Activated B cell treated with CpG ODN at 0.5 μM for 24 hours (primary cell): ENCODE measurements around the gene SYPL1. TPM values are rescaled to one million over a fixed set of nuclear protein-coding genes. Genes with fewer than 3 reads are reported as not detected.

Experiments
- ATAC-seq: fragments of 200-7000 bp; cut with Tn5 transposase; one replicate; pipeline ENCODE4 v1.10.0; 2021; ENCODE audit warnings: low read depth, mild to moderate bottlenecking, moderate library complexity
- CTCF ChIA-PET: fragments of 350-600 bp; sonication (Branson Sonifier 250); formaldehyde crosslinking; loops from one replicate; lab custom pipeline; 2021; ENCODE audit warnings: antibody characterized with exemption; lab: Charles Lee
- POLR2A ChIA-PET: fragments of 350-600 bp; sonication (Branson Sonifier 250); formaldehyde crosslinking; loops from one replicate; lab custom pipeline; 2021; ENCODE audit warnings: antibody characterized with exemption; lab: Charles Lee
- DNase-seq: peaks from one replicate; pipeline ENCODE4 v3.0.0; 2022
- H3K27ac Mint-ChIP-seq: one replicate; pipeline ENCODE4 v1.8.0; 2020; ENCODE audit warnings: mixed read lengths
- H3K27me3 Mint-ChIP-seq: one replicate; pipeline ENCODE4 v1.8.0; 2021; ENCODE audit warnings: mixed read lengths
- H3K36me3 Mint-ChIP-seq: one replicate; pipeline ENCODE4 v1.8.0; 2021; ENCODE audit warnings: low read depth, mixed read lengths
- H3K4me1 Mint-ChIP-seq: one replicate; pipeline ENCODE4 v1.8.0; 2021; ENCODE audit warnings: mixed read lengths
- H3K4me3 Mint-ChIP-seq: one replicate; pipeline ENCODE4 v1.8.0; 2020; ENCODE audit warnings: mild to moderate bottlenecking, mixed read lengths
- H3K9me3 Mint-ChIP-seq: one replicate; pipeline ENCODE4 v1.8.0; 2020; ENCODE audit warnings: mixed read lengths
- intact Hi-C: fragments of 100-400 bp; cut with micrococcal nuclease; formaldehyde crosslinking; loops from one replicate; pipeline ENCODE4 v1.15.1; 2024
- total RNA-seq: library from RNA; stranded (reverse); gene quantifications from 2 replicates; pipeline ENCODE4 v1.2.3, GENCODE V29; 2022
- TF ChIP-seq, protein P1 (sequence below): fragments of 200-600 bp; IDR thresholded peaks from one replicate; pipeline ENCODE4 v1.8.0; 2022; ENCODE audit warnings: antibody characterized with exemption, mild to moderate bottlenecking

SYPL1 gene
- total RNA-seq, 1 donor from 2014 or later, result 116 TPM

DNA sequence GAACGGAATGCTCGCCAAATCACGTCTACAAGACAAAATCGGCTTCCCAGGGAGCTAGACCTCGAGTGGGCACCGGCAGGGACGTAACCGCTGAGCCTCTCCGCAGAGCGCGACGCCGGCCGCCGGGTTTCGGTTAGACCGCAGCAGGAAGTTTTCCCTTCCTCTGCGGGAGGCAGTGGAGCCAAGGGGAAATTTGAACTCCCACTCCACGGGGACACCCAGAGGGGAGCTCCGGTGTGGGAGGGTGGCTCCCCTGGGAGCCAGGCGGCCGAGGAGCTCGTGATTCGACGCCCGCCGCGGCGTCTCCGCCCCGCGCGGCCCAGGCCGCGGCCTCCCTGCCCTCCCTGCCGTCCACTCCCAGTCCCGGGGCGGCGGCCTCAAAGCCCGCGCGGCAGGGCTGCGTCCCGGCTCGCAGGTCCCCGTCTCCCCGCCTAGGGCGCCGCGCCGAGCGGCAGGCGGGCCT is 426 bp downstream of the SYPL1 start:
- POLR2A ChIA-PET, result interaction anchor here (0.6 to 13.5 kb wide), 36 partner anchors 8 to 1147 kb away, joined by 3 to 351 read pairs (median 6); partner anchors contain the start of genes NAMPT and RINT1
- H3K4me3 Mint-ChIP-seq, result peak overlapping the region; percentile 94
- H3K4me1 Mint-ChIP-seq, result peaks cover 79% of the 10 kb centered on the region
- H3K27ac Mint-ChIP-seq, result peak overlapping the region; percentile 97
- H3K9me3 Mint-ChIP-seq, result no peaks in the 10 kb centered on the region
- peaks cover 26% of the 10 kb centered on the region for H3K36me3 Mint-ChIP-seq
- ATAC-seq (peak; percentile 43), DNase-seq (no peak)
- TF ChIP-seq, protein P1, sequence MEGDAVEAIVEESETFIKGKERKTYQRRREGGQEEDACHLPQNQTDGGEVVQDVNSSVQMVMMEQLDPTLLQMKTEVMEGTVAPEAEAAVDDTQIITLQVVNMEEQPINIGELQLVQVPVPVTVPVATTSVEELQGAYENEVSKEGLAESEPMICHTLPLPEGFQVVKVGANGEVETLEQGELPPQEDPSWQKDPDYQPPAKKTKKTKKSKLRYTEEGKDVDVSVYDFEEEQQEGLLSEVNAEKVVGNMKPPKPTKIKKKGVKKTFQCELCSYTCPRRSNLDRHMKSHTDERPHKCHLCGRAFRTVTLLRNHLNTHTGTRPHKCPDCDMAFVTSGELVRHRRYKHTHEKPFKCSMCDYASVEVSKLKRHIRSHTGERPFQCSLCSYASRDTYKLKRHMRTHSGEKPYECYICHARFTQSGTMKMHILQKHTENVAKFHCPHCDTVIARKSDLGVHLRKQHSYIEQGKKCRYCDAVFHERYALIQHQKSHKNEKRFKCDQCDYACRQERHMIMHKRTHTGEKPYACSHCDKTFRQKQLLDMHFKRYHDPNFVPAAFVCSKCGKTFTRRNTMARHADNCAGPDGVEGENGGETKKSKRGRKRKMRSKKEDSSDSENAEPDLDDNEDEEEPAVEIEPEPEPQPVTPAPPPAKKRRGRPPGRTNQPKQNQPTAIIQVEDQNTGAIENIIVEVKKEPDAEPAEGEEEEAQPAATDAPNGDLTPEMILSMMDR, result no peak
- CTCF ChIA-PET, result interaction anchor here (1.0 to 7.6 kb wide), 9 partner anchors 9 to 54 kb away, joined by 3 to 59 read pairs (median 5); no protein-coding TSS in a partner anchor
- intact Hi-C loops, result loop anchor here (1.0 to 5.0 kb wide), 10 partner anchors 8 to 1099 kb away; partner anchors contain the start of genes KMT2E and NAMPT
- H3K27me3 Mint-ChIP-seq, result no peaks in the 10 kb centered on the region

DNA sequence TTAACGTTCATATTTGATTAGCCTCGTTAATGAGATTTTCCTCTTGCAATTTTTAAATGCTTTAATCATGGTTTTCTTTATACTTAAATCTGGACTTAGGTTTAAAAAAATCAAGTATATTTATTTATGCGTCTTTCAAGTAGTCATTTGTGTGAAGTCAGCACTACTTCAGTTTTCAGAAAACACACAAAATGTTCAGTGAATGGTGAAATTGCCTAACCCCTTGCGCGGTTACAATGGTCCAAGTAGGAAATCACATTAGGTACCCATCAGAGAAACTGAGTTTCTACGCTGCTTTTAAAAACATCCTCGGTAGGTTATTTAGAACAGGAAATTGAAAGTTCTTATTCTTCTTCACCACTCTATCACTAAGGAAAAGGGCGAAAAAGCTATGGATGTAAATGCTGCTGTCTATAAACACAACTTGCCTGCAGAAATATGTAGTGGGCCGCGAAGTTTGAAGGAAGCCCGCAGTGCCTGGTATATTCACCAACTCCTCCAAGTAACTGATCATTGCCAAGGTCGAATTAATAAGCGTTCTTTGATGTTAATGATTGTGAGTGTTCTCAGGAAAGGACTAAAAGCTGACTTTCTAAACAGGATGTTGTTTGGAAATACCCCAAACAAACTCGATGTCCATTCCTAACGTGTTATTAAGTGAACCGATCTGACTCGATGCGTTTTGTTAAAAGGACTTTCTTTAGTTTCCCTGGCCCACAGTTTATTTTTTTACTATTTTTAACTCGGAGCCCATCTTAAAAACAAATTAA is 1.0 kb downstream of the SYPL1 start:
- Mint-ChIP-seq H3K9me3 (no peaks in the 10 kb centered on the region), H3K4me3 (peak overlapping the region; percentile 88), H3K36me3 (peaks cover 31% of the 10 kb centered on the region), H3K27me3 (no peaks in the 10 kb centered on the region), H3K27ac (peak overlapping the region; percentile 92), H3K4me1 (peaks cover 78% of the 10 kb centered on the region)
- no peak for DNase-seq
- POLR2A ChIA-PET, result interaction anchor here (0.6 to 13.5 kb wide), 23 partner anchors 8 to 784 kb away, joined by 3 to 351 read pairs (median 9); partner anchors contain the start of genes NAMPT and RINT1
- intact Hi-C loops, result loop anchor here (1.0 to 5.0 kb wide), 4 partner anchors 8 to 1099 kb away; partner anchors contain the start of gene KMT2E
- TF ChIP-seq, protein P1, result no peak
- no peak for ATAC-seq
- CTCF ChIA-PET, result interaction anchor here (1.0 to 7.6 kb wide), 10 partner anchors 8 to 53 kb away, joined by 3 to 59 read pairs (median 5); no protein-coding TSS in a partner anchor

DNA sequence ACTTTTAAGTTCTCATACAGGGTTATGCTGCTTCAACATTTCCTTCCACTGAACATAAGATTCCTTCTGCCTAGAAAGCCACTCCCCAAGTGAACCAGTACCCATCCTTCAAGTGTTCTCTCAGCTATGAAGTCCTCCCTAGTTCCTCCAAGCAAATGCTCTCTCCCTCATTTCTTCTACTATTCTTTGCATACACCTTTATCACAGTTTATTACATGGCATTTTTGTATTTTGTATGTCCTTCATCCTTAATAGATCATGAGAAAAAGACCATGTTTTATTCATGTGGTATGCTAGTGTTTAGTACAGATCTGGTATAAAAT is 1.9 kb downstream of the SYPL1 start:
- POLR2A ChIA-PET, result interaction anchor here (1.3 to 13.5 kb wide), 5 partner anchors 8 to 50 kb away, joined by 4 to 351 read pairs (median 57); no protein-coding TSS in a partner anchor
- DNase-seq (no peak), ATAC-seq (no peak)
- TF ChIP-seq, protein P1, result no peak
- Mint-ChIP-seq H3K4me1 (peaks cover 82% of the 10 kb centered on the region), H3K36me3 (peaks cover 38% of the 10 kb centered on the region), H3K27me3 (no peaks in the 10 kb centered on the region), H3K9me3 (no peaks in the 10 kb centered on the region), H3K27ac (peak overlapping the region; percentile 79), H3K4me3 (peak overlapping the region; percentile 88)
- CTCF ChIA-PET, result interaction anchor here (1.0 to 7.6 kb wide), 4 partner anchors 18 to 52 kb away, joined by 3 to 59 read pairs (median 22); no protein-coding TSS in a partner anchor
- intact Hi-C loops, result loop anchor here (5.0 kb wide), 2 partner anchors 303 to 1098 kb away; partner anchors contain the start of gene KMT2E

DNA sequence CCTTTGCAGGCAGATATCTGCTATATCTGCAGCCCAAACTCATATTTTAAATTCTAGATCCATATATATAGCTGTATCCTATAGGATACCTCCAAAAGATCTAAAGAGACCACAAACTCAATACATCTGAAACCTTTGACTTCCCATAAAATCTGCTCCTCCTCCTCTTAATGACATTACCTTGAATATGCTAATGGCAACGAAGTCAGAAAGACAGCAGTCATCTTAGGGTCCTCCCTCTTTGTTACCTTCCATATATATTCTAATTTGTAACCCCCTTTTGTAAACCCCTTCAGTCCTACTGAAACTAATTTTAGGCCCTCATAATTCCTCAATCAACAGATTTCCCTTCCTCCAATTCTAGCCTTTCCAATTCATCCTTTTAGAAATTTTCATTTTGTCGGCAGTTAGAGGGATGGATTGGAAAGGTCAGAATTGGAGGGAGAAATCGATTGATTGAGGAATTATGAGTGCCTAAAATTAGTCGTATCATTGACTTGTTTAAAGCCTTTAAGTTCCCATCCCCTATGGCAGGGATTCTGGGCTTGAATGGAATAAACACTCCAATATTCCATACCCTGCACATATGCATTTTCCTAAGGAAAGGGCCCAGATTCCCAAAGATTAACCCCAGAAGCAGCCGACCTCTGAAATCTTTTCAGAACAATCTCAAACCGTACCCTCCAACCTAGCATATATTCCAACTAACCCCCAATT is 2.4 kb downstream of the SYPL1 start:
- Mint-ChIP-seq H3K4me3 (peak overlapping the region; percentile 88), H3K9me3 (no peaks in the 10 kb centered on the region), H3K4me1 (peaks cover 82% of the 10 kb centered on the region), H3K36me3 (peaks cover 43% of the 10 kb centered on the region), H3K27ac (peak overlapping the region; percentile 79), H3K27me3 (no peaks in the 10 kb centered on the region)
- ChIA-PET CTCF (interaction anchor here (2.4 to 7.6 kb wide), 3 partner anchors 45 to 52 kb away, joined by 9 to 59 read pairs (median 41); no protein-coding TSS in a partner anchor), POLR2A (interaction anchor here (1.0 to 13.5 kb wide), 5 partner anchors 16 to 49 kb away, joined by 4 to 351 read pairs (median 57); no protein-coding TSS in a partner anchor)
- TF ChIP-seq, protein P1, result no peak
- DNase-seq, result no peak
- ATAC-seq, result no peak
- intact Hi-C loops, result loop anchor here (1.0 to 5.0 kb wide), 3 partner anchors 10 to 1097 kb away; partner anchors contain the start of gene KMT2E
